ENCODE measurements around the gene SRCAP.

- TF ChIP-seq MEF2A (IDR thresholded peaks at IDR 0.05; ENCODE audit: borderline replicate concordance, low read depth), result no peak
- TF ChIP-seq CTCF (IDR thresholded peaks at IDR 0.05), result no peak
- TF ChIP-seq MAX (IDR thresholded peaks at IDR 0.05; ENCODE audit: low read depth), result no peak
- no peak for TF ChIP-seq TAF1 (IDR thresholded peaks at IDR 0.05; ENCODE audit: borderline replicate concordance, low read depth, low read length)
- TF ChIP-seq FOXJ3 (CRISPR knock-in tag; IDR thresholded peaks at IDR 0.05), result no peak
- TF ChIP-seq REST (IDR thresholded peaks at IDR 0.05; ENCODE audit: low read depth, low read length), result no peak
- no peak for TF ChIP-seq EP300 (IDR thresholded peaks at IDR 0.05; ENCODE audit: borderline replicate concordance in 1 of 2, low read depth in 1 of 2, low read length in 1 of 2)
- TF ChIP-seq EZH2phosphoT487 (IDR thresholded peaks at IDR 0.05; ENCODE audit: borderline replicate concordance, low read depth), result no peak
- TF ChIP-seq YY1 (IDR thresholded peaks at IDR 0.05; ENCODE audit: low read depth), result no peak
Measured at GRCh38 chr16:30649725-30650368, 49.1 kb upstream of the SRCAP start.
